H1 (cell line): ENCODE measurements around the gene SLC5A7. TPM values are rescaled to one million over a fixed set of nuclear protein-coding genes. Genes with fewer than 3 reads are reported as not detected.

ENCODE experiments used
- RXRA ChIP-seq: IDR thresholded peaks from 2 replicates; pipeline ENCODE4 v1.6.1; 2011; ENCODE audit warnings: low read depth, mild to moderate bottlenecking, low read length, moderate library complexity; ENCODE audit not compliant: insufficient read depth
- polyA plus RNA-seq, 7 experiments: library from polyadenylated mRNA; depleted of rRNA in 3 of 7; stranded (reverse) in 5 of 7; unstranded in 2 of 7; fragments of >200 nt in 5 of 7; fragments of 200-250 nt in 2 of 7; gene quantifications; 1 replicate in 5 of 7; 2 replicates in 1 of 7; 4 replicates in 1 of 7; pipeline versions ENCODE4 v1.2.1 to v1.2.3, GENCODE V29; 2011 to 2013; ENCODE audit warnings: missing spikeins in 2 of 7, mixed read lengths in 2 of 7
- total RNA-seq: library from RNA; stranded (reverse); fragmentation: NEBNext Ultra II Directional; extraction: Animal tissue kit (Norgen Biotek cat#: 25700); gene quantifications from 2 replicates; pipeline ENCODE4 v1.2.1, GENCODE V29; 2021

Gene SLC5A7
- total and polyA plus RNA-seq, 2 of the 8 experiments (the other 6 are each of a cell fraction or from before 2014, with no cell fraction given): 0.15 to 0.30 TPM

- TF ChIP-seq RXRA: no peak
These were observed 1.6 kb upstream of the SLC5A7 start (continued) for GRCh38 chr2:107984707-107985106.
